RWPE1 (cell line): ENCODE data around the gene TXNRD1.

Experiments used
- CTCF ChIA-PET: fragments of 350-600 bp; sonication (Branson Sonifier 250); formaldehyde crosslinking; extraction: SDS; loops from one replicate; lab custom pipeline; 2021; lab: Yijun Ruan, JAX
- POLR2A ChIA-PET: fragments of 400-600 bp; formaldehyde crosslinking; extraction: SDS; loops from one replicate; lab custom pipeline; 2020; ENCODE audit warnings: antibody characterized with exemption; ENCODE audit not compliant: low non-redundant PET; lab: Yijun Ruan, JAX
- DNase-seq: peaks from one replicate; pipeline ENCODE4 v3.0.0; 2012; ENCODE audit warnings: low spot score
- H3K27ac ChIP-seq: fragments of 450-650 bp; 2 replicates; pipeline ENCODE4 v1.5.1; 2017
- TF ChIP-seq, protein P1 (sequence below): fragments of 450-650 bp; conservative IDR thresholded peaks from 2 replicates; pipeline ENCODE4 v1.5.1; 2017; ENCODE audit warnings: low read depth, mild to moderate bottlenecking

The TXNRD1 gene

DNA sequence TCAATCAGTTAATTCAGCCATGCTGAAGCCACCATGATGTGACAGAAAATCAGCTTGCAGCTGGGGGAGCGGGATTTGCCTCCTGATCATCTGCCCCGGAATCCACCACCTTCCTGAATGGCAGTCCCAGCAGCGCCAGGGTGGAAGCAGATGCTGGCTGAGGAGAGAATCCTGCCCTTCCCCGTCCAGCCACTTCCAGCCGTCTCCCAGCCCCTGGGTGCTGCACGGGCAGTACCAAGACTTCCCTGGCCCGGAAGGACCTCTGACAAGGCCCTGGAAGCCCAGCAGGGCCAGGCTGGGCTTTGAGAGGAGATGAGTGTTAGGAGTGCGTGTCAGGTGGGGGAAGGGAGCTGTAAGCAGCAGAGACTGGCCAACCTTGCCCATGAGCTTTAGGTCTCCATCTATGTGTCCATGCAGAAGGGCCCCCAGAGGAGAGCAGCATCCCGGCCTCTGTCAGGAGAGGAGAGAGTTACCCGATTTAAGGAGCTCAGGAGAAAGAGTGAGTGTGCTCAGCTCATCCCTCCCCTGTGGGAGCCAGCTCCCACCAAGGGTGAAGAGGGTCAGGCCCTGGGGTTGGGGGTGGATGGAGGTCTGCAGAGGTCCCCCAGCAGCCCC lies 157.2 kb downstream of the TXNRD1 start:
- DNase-seq: no peak
- ChIA-PET CTCF (interaction anchor here (1.6 kb wide), 1 partner anchor 9 kb away, joined by 13 read pairs; no protein-coding TSS in a partner anchor), POLR2A (no interaction called here)
- TF ChIP-seq, protein P1, sequence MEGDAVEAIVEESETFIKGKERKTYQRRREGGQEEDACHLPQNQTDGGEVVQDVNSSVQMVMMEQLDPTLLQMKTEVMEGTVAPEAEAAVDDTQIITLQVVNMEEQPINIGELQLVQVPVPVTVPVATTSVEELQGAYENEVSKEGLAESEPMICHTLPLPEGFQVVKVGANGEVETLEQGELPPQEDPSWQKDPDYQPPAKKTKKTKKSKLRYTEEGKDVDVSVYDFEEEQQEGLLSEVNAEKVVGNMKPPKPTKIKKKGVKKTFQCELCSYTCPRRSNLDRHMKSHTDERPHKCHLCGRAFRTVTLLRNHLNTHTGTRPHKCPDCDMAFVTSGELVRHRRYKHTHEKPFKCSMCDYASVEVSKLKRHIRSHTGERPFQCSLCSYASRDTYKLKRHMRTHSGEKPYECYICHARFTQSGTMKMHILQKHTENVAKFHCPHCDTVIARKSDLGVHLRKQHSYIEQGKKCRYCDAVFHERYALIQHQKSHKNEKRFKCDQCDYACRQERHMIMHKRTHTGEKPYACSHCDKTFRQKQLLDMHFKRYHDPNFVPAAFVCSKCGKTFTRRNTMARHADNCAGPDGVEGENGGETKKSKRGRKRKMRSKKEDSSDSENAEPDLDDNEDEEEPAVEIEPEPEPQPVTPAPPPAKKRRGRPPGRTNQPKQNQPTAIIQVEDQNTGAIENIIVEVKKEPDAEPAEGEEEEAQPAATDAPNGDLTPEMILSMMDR: no peak
- H3K27ac ChIP-seq: no peak overlapping the region

DNA sequence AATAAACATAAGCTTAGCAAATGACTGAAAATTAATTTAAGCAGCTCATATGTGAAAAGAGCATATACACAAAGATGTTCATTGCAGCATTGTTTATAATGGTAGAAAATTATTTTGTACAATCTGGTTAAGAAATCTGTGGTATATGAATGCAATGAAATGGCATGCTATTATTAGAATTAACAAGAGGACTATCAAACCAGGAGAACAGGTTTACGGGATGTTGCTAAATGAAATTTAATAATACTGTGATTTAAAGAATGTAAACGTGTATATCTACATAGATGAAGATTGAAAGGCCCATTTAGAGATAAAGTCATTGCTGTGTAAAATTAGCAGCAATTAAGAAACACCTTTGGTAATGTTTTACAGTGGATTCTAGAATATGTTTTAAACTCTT lies 158.5 kb downstream of the TXNRD1 start:
- POLR2A ChIA-PET: no interaction called here
- CTCF ChIA-PET: interaction anchor here (0.6 to 1.6 kb wide), 2 partner anchors 8 to 412 kb away, joined by 3 to 13 read pairs; no protein-coding TSS in a partner anchor
- TF ChIP-seq, protein P1: no peak
- DNase-seq: no peak
- H3K27ac ChIP-seq: no peak overlapping the region

DNA sequence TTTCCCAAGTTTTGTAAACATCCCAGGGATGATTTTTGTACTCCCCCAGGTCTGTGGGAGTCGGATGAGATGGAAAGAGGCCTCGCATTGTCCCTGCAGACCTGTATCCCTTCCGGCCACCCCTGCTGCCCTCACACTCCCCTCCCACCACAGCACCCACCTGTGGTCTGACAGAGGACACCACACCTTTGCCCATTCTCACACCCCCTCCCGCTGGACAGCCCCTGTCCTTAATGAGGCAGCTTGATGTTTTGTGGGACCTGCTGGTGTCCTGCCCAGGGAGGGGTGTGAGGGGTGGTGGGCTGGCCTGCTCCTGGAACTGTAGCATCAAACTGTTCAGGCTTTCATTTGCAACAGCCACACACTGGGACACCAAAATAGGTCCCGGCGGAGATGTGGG lies 159.2 kb downstream of the TXNRD1 start:
- no peak overlapping the region for H3K27ac ChIP-seq
- POLR2A ChIA-PET: no interaction called here
- CTCF ChIA-PET: interaction anchor here (0.6 kb wide), 1 partner anchor 1874 kb away, joined by 3 read pairs; no protein-coding TSS in a partner anchor
- TF ChIP-seq, protein P1: no peak
- no peak for DNase-seq

DNA sequence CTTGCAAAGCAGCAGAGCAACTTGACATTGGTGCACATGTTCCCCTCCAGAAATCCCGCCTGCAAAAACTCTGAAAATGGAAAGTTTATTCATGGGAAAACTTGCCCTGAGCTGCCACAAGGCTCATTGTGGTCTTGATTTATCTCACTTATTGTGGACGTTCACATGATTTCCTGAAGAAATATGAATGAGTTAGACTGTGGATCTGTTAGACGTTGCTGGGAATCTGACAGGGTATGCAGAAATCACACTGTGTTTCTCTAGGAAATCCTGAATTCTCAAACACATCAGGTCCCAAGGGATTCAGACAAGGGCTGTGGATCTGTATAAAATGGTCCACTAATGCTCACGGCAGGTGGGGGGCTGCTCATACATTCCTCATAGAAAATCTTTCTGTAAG lies 160.2 kb downstream of the TXNRD1 start:
- TF ChIP-seq, protein P1: no peak
- ChIA-PET POLR2A (interaction anchor here (0.6 kb wide), 1 partner anchor 1582 kb away, joined by 11 read pairs; no protein-coding TSS in a partner anchor), CTCF (interaction anchor here (0.6 kb wide), 1 partner anchor 1873 kb away, joined by 3 read pairs; no protein-coding TSS in a partner anchor)
- no peak for DNase-seq
- H3K27ac ChIP-seq: no peak overlapping the region

DNA sequence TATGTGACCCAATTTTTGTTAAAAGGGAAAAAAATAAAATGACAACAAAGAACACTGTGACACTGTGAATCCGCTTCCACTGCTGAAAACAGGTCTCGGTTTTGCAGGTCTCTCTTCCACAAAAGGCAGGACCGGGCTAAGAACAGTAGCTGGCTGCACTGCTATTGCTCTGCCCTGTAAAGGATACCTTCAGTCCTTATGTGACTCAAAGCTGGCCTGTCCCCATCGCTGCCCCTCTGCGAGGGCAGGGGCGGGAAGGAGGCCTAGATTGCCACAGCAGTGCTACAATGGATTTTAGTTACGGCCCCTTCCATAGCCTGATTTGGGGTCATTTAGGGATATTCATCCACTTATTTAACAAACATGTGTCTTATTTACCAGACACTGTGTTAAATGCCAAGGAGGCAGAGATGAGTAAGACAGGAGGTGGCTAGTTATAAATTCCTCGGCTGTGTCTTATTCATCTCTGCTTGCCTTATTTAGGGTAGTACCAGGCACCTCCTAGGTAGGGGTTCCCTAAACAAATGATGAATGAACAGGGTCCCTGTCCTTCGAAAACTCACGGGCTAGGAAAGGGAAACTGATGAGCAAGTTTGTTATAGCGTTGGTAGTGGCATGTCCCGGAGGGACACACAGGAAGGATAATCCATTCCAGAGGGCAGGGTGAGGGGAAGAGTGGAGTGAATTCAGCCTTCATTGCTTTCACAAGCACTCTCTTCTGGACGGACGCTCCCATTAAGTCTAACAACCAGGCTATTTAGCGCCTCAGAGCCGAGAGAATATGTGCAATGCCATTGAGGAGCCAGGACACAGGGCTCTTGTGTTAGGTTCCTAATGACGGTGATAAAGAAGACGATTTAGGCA lies 161.3 kb downstream of the TXNRD1 start:
- POLR2A ChIA-PET: interaction anchor here (0.6 kb wide), 1 partner anchor 1583 kb away, joined by 11 read pairs; no protein-coding TSS in a partner anchor
- H3K27ac ChIP-seq: no peak overlapping the region
- TF ChIP-seq, protein P1: no peak
- CTCF ChIA-PET: no interaction called here
- no peak for DNase-seq

DNA sequence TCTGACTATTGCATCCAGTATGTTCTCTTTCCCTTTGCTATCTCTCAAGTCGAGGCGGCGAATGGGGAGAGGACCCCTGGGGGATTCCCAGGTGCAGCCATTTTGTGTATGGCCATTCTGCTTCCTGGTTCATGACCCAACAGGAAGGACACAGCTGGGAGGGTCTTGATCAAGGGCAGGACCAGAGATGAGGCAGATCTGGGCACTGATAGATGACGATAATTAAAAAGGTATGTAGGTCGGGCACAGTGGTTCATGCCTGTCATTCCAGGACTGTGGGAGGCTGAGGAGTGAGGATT lies 161.9 kb downstream of the TXNRD1 start:
- DNase-seq: no peak
- CTCF ChIA-PET: no interaction called here
- TF ChIP-seq, protein P1: no peak
- POLR2A ChIA-PET: no interaction called here
- H3K27ac ChIP-seq: no peak overlapping the region
